Skin epidermis (tissue), 12 donors: ENCODE data around the gene TGIF1.
A peak's percentile ranks its signal among the peaks of the same experiment; 100 is the strongest.

Experiments used
- H3K27ac ChIP-seq, 21 experiments: fragments of 200-600 bp; sonication (generic) in 11 of 21; one replicate each; pipeline ENCODE4 v1.5.0; 2020; ENCODE audit warnings: mild to moderate bottlenecking in 3 of 21, inconsistent platforms in 2 of 21, moderate library complexity in 2 of 21
- H3K4me3 ChIP-seq, 7 experiments: fragments of 200-600 bp; sonication (generic) in 2 of 7; one replicate each; pipeline ENCODE4 v1.5.0; 2020; ENCODE audit warnings: inconsistent platforms in 2 of 7, mild to moderate bottlenecking in 2 of 7, moderate library complexity in 1 of 7

Gene TGIF1

DNA sequence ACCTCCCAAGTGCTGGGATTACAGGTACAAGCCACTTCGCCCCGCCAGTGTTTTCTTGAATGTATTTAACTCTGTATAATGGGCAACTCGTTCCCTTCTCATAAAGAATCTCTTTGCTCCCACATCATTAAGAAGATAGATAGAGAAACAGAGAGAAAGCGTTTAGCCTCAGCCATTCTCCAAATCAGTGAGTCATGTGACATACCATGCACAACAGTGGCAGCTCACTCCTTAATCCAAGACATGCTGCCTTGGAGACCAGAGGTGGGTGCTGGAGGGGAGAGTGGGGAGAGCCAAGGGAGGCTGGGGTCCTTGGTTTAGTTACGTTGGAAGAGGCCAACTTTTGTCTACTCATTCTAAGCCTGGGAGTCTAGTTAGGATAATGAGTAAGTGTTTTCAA lies 54.7 kb downstream of the TGIF1 start:
- Histone ChIP-seq H3K27ac (no peak overlapping the region), H3K4me3 (no peak overlapping the region)

- peak overlapping the region in 1 of 21 experiments; percentile 4 for H3K27ac ChIP-seq
- no peak overlapping the region for H3K4me3 ChIP-seq
Observed at GRCh38 chr18:3508576-3509549, 58.9 kb downstream of the TGIF1 start.
